GM19438 (cell line): ENCODE data around the gene PRKCG.
"Not testable (repeated sequence)": the region's sequence is repeated elsewhere in the genome, so short reads cannot be mapped to it uniquely, and the experiment has no call there.

Experiments
- ATAC-seq: cut with Tn5 transposase; IDR thresholded peaks from one replicate; pipeline ENCODE4 v1.9.1; 2021; ENCODE audit warnings: low read depth; ENCODE audit not compliant: unreplicated experiment

The PRKCG gene

DNA sequence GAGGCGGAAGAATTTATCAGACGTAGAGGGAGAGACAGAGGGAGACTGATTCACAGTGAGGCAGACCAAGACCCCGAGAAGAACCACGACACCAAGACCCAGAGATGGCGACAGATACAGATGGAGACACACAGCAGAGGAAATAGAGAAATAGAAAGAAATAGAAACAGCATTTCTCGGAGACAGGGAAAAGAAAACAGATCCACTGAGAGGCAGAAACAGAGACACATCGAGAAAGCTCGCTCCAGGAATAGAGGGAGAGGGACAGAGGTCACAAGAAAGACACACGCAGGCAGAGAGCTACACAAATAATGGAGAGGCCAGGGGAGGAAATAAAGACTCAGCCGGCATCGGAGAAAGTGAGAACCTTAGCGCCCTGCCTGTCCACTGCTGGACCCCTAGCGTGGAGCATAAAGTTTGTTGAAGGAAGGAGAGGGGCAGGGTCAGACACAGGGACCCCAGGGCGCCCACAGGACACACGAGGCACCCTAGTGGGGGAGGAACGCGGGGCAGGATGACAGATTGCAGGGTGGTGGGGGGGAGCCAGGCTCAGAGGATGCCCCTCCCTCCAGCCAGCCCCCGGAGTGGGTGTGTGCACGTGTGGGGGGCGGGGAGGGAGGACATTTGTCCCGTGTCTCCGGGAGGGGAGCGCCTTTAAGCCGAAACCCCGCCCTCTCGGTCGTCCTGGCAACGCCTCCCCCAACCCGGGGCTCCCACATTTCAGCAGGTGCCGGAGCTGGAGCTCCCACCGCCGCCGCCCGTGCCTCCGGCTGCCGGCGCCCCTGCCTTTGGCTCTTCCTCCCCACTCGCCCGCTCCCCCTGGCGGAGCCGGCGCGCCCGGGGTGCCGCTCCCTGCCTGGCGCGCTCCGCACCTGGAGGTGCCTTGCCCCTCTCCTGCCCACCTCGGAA, at the start of gene PRKCG:
Gene PRKCG (plus strand): TSS at position 716 of the 909 bp plus-strand sequence. CDS start 298 bp downstream, outside the sequence.
- ATAC-seq, result no peak

DNA sequence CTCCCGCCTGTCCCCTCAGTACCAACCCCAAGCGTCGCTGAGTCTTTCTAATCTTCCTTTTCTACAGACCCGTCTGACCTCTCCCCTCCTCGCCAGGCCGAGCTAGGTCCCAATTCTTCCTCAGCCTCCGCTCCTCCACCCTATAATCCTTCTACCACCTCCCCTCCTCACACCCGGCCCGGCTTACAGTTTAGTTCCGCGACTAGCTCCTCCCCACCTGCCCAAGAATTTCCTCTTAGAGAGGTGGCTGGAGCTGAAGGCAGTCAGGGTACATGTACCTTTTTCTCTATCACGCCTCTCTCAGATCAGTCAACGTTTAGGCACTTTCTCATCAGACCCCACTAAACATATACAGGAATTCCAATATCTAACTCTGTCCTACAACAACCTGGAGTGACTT, 49.1 kb upstream of the PRKCG start:
- not testable (repeated sequence) for ATAC-seq

DNA sequence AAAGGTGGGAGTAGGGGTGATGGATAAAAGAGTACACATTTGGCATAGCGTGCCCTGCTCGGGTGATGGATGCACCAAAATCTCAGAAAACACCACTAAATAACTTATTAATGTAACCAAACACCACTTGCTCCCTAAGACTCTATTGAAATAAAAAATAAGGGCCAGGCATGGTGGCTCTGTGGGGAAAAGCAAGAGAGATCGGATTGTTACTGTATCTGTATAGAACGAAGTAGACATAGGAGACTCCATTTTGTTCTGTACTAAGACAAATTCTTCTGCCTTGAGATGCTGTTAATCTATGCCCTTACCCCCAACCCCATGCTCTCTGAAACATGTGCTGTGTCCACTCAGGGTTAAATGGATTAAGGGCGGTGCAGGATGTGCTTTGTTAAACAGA, 43.6 kb upstream of the PRKCG start:
- not testable (repeated sequence) for ATAC-seq

DNA sequence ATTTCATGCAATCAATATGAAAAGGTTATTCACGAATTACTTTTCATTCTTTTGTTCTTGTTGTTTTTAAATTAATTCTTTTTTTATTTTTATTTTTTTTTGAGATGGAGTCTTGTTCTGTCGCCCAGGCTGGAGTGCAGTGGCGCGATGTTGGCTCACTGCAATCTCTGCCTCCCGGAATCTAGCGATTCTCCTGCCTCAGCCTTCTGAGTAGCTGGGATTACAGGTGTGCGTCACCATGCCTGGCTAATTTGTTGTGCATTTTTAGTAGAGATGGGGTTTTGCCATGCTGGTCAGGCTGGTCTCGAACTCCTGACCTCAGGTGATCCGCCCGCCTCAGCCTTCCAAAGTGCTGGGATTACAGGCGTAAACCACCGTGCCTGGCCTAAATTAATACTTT, 41.8 kb upstream of the PRKCG start:
- not testable (repeated sequence) for ATAC-seq

DNA sequence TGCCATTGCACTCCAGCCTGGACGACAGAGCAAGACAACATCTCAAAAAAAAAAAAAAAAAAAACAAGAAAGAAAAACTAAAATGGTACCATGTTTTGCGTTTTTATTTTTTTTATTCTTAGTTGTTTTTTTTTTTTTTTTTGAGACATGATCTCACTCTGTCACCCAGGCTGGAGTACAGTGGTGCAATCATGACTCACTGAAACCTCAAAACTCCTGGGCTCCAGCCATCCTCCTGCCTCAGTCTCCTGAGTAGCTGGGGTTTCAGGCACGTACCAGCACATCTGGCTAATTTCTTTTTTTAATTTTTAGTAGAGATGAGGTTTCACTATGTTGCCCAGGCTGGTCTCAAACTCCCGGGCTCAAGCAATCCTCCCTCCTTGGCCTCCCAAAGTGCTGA, 41.1 kb upstream of the PRKCG start:
- not testable (repeated sequence) for ATAC-seq

DNA sequence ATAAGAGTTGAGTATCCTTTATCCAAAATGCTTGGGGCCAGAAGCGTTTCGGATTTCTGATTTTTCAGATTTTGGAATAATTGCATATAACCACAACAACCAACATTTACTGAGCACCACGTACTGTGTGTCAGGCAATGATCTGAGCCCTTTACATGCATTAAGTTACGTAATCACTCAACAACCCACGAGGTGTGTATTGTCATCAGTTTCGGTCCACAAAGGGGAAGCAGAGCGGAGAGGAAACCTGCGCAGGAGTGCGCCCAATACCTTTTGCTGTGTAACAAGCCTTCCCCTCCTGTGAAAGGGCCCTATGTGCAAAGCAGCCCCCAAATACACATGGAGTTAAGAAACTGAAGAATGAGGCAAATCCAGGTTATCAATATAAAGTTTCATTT, 37.1 kb upstream of the PRKCG start:
- ATAC-seq, result no peak

DNA sequence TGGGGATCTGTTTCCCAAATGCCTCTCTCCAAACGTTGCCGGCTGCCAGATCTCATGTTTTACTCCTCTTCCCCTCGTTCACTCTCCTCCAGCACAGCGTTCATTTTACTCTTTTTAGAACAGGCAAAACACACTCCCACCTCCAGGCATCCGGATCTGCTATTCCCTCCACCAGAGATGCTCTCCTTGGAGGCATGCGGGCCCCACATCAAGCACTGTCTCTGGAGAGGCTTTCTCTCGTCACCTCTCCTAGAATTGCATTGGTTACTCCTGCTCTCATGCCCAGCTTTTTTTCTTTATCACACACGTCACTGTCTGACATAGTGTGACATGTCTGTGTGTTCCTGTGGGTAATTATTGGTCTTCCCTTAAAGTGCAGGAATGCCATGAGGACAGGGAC, 34.4 kb upstream of the PRKCG start:
- no peak for ATAC-seq

DNA sequence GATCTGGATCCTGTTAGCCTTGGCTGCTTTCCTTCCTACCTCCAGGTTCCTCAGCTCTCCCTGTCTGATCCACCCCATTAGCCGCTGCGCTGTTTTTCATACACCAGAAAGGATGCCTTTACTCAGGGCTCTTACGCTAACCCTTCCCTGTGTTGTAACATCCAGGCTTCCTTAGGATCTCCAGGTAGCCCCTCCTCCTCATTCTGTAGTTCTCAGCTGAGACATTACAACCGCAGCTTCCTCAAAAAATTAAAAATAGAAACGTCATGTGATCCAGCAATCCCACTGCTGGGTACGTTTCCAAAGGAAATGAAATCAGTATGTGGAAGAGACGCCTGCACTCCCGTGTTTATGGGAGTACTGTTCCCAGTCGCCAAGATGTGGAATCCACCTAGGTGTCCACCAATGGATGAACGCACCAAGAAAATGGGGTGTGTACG, 32.7 kb upstream of the PRKCG start:
- no peak for ATAC-seq

DNA sequence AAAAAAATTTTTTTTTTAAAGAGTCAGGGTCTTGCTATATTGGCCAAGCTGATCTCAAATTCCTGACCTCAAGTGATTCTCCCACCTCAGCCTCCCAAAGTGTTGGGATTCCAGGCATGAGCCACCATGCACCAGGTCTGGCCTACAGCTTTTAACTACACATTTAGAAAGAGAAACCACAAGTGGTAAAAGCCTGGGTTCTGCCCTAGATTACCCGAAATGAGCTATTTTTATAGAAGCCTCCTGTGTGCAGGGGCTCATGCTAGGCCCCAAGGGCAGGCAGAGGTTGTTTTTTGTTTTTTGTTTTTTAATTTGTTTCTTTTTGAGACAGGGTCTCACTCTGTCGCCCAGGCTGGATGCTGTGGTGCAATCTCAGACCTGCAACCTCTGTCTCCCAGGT, 28.3 kb upstream of the PRKCG start:
- no peak for ATAC-seq

DNA sequence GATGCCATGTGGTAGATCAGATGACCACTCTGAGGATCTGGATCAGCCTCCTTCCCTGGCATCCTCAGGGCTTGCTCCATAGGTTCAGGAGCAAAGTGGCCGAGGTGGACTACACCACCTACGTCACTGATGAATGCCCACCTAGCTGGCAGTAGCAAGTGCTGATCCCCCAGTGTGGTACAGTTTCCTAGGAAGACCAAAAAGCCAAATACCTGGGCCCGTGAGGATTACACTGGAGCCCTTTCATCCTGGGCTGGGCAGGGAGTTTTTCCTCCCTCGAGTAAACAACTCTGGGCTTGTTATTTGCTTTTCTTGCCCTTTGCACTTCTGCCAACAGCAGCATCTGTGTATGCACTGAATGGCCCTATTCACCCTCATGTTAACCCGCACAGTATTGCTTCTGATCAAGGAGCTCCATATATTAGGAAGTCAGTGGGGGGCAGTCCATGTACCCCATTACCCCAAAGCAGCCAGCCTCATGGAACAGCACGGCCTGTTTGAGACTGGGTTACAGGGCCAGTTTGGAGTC, 17.6 kb upstream of the PRKCG start:
- no peak for ATAC-seq

DNA sequence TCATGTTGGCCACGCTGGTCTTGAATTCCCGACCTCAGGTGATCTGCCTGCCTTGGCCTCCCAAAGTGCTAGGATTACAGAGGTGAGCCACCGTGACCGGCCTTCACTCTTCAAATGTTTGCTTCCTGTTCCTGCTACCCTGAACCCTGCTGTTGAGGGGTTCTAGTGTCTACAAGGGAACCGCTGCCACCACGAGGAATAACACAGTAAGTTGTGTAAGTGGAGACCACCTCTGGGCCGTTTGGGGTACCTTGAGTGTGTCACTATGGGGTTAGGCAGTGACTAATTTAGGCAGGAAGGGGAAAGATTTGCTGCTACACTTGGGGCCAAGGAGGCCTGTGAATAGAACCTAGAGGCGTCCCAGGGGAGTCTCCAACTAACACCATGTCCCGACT, 16.5 kb upstream of the PRKCG start:
- ATAC-seq, result no peak

DNA sequence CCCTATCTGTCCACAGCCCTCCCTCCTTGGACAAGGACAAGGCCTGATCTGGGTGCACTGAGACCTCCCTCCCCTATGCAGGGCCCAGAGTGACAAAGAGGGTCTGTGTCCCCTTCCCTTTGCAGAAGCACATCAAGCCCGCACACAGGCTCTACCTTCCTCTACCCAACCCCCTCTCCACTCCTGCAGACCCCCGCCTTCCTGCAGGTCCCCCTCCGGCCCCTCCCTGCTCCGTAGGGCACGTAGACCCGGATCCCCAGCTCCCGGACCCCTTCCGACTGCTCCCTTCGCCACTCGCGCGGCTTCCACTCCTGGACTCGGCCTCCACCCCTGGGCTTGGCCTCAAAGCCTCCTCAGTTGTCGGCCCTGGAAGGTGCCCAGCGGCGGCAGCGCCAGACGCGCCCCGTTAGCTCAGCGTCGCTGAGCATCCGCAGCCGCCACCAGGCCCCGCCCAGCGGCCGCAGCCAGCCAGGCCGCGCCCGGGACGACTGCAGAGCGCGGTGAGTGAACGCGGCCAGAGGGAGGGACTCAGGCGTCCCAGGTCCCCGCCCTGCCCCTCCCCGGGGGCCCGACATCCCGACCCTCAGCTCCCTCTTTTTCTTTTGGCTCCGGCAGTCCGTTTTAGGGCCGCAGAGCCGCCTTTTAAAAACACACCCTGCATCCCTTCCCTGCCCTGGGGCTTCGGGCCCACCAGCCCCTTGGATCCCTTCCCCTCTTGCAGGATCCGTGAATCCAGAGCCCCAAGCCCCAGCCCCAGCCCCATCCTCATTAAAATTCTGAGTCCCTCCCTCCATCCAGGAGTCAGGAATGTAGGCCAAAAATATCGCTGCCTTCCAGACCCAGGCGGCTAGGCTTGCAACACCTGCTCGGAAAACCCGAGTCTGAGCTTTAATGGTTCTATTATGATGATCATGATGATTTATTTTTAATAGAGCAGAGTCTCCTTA, 15.8 kb upstream of the PRKCG start:
- ATAC-seq, result no peak

DNA sequence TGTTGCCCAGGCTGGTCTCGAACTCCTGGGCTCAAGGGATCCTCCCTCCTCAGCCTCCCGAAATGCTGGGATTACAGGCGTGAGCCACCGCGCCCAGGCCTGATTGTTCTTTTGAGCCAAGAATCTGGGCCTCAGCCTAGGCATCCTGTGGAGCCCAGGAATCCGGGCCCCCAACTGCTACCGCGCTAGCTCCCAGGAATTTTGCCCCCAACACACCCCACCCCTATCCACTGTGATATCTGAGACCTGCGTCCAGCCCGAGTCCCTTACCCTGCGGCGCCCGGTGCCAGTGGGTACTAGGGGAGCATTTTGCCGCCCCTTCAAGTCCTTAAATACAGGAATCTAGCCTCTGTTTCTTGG, 15.2 kb upstream of the PRKCG start:
- no peak for ATAC-seq

DNA sequence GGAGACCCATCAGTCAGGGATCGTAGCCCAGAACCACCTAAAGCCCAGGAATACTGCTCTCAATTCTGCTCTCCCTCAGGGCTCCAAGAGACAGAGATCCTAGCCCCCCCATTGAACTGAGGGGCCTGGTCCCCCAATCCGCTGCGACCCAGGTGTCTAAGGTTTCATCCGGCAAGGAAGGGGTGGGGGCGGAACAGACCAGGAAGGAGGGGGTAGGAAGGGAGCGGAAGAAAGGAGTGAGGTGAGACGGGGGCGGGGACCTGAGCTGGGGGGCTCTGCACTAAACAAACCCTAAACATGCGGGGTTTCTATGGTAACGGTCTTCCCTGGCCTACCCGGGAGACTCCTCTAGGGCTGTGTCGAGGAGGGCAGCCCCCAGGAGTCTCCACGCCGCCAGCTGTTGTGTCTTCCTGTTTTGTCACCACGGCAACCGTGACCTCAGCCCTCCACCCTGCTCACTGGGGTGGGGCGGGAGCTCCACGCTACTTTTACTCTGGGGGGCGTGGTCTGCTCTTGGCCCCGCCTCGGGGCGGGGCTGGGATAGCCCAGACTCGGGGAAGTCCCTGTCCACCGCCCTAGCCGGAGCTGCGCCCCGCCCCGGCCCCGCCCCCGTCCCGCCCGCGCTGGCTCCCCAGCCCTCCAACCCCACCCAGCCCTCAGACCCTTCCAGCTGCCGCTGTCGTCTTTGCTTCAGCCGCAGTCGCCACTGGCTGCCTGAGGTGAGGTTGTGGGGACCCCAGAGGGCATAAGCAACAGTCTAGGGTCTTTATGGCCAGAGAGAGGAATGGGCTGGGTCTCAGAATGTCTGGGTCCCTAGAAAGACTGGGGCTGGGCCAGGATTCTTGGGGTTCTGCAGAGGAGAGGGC, 14.5 kb upstream of the PRKCG start, which contains the start of gene MYADM:
Gene MYADM (plus strand): TSS at position 659 of the 866 bp plus-strand sequence. CDS start 5,647 bp downstream, outside the sequence.
- peak; percentile 66 for ATAC-seq

DNA sequence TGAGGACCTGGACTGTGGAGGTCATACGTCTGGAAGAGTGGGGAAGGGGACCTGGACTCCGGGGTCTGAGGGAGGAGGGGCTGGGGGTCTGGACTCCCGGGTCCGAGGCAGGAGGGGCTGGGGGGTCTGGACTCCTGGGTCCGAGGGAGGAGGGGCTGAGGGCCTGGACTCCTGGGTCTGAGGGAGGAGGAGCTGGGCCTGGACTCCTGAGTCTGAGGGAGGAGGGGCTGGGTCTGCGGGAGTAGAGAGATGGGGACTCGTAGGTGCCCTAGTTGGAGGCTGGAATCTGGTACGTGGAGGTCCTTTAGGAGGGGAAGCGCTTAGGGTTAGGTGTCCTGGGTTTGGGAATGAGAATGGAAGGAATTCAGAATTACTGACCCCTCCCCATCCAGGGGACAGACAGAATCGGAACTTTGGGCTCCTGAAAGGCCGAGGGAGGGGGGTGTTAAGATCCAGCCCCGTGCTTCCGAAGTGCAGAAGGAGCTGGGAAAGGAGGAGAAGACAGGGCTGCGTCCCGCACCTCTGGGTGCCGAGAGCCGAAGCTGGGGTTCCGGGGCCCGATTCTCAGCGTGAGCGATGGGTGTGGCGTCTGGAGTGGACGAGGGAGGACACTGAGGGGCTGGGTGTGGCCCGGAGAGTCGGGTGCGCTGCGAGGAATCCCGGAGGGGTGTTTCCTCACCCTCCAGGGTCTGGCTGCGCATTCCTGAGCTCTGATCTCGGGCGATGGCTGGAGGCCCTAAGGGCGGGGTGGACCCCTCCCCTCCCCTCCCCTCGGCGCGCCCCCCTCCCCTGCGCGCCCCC, 13.7 kb upstream of the PRKCG start:
- ATAC-seq, result no peak

DNA sequence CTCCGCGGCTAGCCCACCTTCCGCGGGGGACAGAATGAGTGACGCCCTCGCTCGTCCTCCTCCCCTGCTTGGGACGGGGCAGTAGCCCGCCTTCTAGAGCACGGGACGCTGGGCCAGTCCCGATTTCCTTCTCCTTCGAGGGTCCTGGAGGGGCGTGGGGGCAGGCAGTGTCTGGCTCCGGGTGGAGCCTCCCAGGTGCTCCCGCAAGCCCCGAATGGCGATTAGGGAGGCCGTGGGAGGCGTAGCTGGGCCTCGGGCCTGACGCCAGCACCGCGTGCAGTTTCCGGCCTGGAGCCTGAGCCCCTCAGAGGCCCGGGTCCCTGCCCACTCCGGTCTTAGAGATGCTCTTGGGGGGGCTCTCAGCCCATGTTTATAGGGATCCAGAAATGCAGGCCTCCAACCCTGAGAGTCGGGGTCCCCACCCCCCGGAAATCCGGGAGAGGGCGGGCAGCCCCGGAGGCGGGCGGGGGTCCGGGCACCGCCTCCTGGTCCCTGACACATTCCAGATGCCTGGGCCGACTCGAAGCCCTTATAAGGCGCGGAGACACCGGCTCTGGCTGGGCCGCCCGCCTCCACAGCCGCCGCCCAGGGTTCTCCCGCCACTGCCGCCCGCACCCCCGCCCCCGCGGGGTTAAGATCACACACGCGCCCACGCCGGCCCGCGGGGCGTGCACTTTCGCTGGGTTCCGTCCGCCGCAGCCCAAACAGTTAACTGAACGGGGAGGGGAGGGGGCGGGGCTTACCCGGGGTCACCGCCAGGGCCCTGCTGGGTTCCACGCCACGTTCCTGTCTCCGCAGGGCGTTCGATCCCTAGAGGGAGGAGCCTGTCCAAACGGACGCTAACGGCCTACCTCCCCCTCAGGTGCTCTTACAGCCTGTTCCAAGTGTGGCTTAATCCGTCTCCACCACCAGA, 12.8 kb upstream of the PRKCG start:
- ATAC-seq, result no peak

DNA sequence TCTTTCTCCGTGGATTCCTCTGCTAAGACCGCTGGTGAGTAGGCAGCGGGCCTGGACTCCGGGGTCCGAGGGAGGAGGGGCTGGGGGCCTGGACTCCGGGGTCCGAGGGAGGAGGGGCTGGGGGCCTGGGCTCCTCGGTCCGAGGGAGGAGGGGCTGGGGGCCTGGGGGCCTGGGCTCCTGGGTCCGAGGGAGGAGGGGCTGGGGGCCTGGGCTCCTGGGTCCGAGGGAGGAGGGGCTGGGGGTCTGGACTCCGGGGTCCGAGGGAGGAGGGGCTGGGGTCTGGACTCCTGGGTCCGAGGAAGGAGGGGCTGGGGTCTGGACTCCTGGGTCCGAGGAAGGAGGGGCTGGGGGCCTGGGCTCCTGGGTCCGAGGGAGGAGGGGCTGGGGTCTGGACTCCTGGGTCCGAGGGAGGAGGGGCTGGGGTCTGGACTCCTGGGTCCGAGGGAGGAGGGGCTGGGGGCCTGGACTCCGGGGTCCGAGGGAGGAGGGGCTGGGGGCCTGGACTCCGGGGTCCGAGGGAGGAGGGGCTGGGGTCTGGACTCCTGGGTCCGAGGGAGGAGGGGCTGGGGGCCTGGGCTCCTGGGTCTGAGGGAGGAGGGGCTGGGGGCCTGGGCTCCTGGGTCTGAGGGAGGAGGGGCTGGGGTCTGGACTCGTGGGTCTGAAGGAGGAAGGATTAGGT, 12.1 kb upstream of the PRKCG start:
- ATAC-seq, result not testable (repeated sequence)

DNA sequence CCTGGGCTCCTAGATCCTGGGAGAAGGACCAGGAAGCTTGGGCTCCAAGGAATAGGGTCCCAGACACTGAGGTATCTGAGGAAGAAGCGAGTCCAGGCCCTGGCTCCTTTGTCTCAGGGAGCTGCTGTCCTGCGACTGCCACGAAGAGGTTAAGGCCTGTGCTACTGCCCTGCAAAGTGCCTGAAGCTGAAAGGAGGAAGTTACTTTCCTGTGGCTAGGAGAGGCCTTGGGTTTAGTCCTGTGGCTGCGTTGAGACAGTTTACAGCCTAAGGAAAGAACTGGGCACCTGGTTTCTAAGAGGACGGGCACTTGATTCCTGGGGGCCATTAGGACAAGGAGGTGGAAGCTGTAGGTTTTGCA, 11.5 kb upstream of the PRKCG start:
- ATAC-seq, result no peak
